OCI-LY3 (cell line): Measurements from ENCODE around the gene POC1B.

Experiments used
- CTCF ChIP-seq: fragments of 200-600, 300-600 bp; sonication (generic); IDR thresholded peaks from 2 replicates; pipeline ENCODE4 v1.5.1; 2014; ENCODE audit warnings: antibody characterized with exemption, low read length, low read depth
- EZH2phosphoT487 ChIP-seq: fragments of 200-600 bp; shearing (Covaris generic); IDR thresholded peaks from 2 replicates; pipeline ENCODE4 v1.6.1; 2018; ENCODE audit warnings: antibody characterized with exemption, mixed run types, low read depth

GRCh38 chr12:89376844-89377243, 149.0 kb downstream of the POC1B start:
- TF ChIP-seq CTCF (no peak), EZH2phosphoT487 (no peak)
